Measurements from ENCODE around the gene RREB1. TPM values are rescaled to one million over a fixed set of nuclear protein-coding genes. Genes with fewer than 3 reads are reported as not detected.

Gene RREB1
- total RNA-seq, 1 donor from 2014 or later = 15.9 TPM

DNA sequence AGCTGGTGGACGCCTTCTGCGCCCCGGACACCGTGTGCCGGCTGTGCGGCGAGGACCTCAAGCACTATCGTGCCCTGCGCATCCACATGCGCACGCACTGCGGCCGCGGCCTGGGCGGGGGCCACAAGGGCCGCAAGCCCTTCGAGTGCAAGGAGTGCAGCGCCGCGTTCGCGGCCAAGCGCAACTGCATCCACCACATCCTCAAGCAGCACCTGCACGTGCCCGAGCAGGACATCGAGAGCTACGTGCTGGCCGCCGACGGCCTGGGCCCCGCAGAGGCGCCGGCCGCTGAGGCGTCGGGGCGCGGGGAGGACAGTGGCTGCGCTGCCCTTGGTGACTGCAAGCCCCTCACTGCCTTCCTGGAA lies 122.5 kb downstream of the RREB1 start:
- TF ChIP-seq, protein P1, sequence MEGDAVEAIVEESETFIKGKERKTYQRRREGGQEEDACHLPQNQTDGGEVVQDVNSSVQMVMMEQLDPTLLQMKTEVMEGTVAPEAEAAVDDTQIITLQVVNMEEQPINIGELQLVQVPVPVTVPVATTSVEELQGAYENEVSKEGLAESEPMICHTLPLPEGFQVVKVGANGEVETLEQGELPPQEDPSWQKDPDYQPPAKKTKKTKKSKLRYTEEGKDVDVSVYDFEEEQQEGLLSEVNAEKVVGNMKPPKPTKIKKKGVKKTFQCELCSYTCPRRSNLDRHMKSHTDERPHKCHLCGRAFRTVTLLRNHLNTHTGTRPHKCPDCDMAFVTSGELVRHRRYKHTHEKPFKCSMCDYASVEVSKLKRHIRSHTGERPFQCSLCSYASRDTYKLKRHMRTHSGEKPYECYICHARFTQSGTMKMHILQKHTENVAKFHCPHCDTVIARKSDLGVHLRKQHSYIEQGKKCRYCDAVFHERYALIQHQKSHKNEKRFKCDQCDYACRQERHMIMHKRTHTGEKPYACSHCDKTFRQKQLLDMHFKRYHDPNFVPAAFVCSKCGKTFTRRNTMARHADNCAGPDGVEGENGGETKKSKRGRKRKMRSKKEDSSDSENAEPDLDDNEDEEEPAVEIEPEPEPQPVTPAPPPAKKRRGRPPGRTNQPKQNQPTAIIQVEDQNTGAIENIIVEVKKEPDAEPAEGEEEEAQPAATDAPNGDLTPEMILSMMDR (conservative IDR thresholded peaks at IDR 0.05; ENCODE audit: low read depth, low read length) = no peak
- no peak for DNase-seq (ENCODE audit: low read depth)
- no peak overlapping the region for H3K4me3 ChIP-seq (ENCODE audit: low read depth, low read length)

DNA sequence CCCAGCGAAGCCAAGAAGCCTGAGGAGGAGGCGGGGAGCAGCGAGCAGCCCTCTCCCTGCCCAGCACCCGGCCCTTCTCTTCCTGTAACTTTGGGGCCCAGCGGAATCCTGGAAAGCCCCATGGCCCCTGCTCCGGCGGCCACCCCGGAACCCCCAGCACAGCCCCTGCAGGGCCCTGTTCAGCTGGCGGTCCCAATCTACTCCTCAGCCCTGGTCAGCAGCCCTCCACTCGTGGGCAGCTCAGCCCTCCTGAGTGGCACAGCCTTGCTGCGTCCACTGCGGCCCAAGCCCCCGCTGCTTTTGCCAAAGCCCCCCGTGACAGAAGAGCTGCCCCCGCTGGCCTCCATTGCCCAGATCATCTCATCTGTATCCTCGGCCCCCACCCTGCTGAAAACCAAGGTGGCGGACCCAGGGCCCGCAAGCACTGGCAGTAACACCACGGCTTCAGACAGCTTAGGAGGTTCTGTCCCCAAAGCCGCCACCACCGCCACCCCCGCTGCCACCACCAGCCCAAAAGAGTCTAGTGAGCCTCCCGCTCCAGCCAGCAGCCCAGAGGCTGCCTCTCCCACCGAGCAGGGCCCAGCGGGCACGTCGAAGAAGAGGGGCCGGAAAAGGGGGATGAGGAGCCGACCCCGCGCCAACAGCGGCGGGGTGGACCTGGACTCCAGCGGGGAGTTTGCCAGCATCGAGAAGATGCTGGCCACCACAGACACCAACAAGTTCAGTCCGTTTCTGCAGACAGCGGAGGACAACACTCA lies 123.4 kb downstream of the RREB1 start:
- no peak for DNase-seq (ENCODE audit: low read depth)
- TF ChIP-seq, protein P1 (conservative IDR thresholded peaks at IDR 0.05; ENCODE audit: low read depth, low read length) = no peak
- no peak overlapping the region for H3K4me3 ChIP-seq (ENCODE audit: low read depth, low read length)

DNA sequence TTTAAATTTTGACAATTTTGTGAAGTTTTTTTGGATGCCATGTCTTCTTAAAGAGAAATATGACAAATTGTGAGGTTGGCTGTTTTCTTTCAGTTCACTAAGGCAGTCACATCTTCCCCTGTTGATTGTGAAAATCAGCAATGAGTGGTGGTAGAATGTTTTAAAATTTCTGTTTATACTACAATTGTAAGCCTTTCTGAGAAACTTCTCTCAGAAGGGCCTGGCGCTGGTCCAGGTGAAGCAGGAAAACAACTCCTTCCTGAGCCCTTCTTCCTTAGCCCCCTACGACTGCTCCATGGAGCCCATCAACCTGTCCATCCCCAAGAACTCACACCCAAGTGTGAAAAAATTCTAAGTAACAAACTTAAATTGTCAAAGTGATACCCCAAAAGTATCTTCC lies 124.6 kb downstream of the RREB1 start:
- no peak for DNase-seq (ENCODE audit: low read depth)
- TF ChIP-seq, protein P1 (conservative IDR thresholded peaks at IDR 0.05; ENCODE audit: low read depth, low read length) = no peak
- H3K4me3 ChIP-seq (ENCODE audit: low read depth, low read length) = no peak overlapping the region

DNA sequence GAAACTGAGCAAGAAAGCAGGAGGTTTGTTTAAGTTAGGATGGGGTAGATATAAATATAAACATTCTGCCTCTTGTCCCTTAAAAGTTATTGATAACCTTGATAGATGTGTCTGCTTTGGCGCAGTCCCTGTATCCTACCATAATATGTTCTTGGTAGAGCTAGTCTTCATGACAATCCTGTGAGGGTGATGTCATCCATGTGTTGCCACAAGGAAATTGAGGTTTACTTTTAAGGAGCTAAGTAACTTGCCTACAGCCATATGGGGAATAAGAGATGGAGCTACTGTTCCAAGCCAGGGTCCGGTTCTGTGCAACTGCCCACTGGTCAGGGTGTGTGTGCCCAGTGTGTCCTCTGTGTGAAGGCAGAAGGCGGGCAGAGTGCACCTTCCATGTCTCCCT lies 126.8 kb downstream of the RREB1 start:
- DNase-seq (ENCODE audit: low read depth) = no peak
- TF ChIP-seq, protein P1 (conservative IDR thresholded peaks at IDR 0.05; ENCODE audit: low read depth, low read length) = no peak

DNA sequence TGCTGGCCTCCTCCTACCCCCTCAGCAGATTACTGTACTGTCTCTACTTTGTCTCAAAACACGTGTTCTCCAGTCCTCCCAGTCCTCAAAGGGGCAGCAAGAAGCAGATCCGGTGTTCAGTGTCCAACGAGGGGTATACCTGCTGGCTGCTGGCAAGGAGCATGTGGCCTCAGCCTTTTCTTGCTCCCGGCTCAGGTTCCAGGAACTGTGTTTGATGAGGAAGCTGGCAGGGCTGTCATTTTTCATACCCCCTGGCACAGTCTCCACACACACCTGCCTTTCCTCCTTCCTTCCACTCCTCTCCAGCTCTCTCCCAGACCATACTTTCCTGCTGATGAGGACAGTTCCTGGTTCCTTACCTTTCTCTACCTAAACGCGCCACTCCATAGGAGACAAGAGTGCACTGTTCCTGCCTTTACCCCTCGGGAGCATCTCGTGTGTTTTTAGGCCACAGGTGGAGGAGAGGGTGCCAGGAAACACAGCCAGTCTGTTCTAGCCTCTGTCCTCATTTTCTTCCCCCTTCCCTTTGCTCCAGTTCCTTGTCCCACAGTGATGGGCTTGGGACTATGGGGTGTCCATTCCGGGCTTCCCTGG lies 128.0 kb downstream of the RREB1 start:
- DNase-seq (ENCODE audit: low read depth) = no peak
- TF ChIP-seq, protein P1 (conservative IDR thresholded peaks at IDR 0.05; ENCODE audit: low read depth, low read length) = no peak
- H3K4me3 ChIP-seq (ENCODE audit: low read depth, low read length) = no peak overlapping the region

More for the DNA sequence above, 126.8 kb downstream of the RREB1 start:
- H3K4me3 ChIP-seq (ENCODE audit: low read depth, low read length) = no peak overlapping the region

DNA sequence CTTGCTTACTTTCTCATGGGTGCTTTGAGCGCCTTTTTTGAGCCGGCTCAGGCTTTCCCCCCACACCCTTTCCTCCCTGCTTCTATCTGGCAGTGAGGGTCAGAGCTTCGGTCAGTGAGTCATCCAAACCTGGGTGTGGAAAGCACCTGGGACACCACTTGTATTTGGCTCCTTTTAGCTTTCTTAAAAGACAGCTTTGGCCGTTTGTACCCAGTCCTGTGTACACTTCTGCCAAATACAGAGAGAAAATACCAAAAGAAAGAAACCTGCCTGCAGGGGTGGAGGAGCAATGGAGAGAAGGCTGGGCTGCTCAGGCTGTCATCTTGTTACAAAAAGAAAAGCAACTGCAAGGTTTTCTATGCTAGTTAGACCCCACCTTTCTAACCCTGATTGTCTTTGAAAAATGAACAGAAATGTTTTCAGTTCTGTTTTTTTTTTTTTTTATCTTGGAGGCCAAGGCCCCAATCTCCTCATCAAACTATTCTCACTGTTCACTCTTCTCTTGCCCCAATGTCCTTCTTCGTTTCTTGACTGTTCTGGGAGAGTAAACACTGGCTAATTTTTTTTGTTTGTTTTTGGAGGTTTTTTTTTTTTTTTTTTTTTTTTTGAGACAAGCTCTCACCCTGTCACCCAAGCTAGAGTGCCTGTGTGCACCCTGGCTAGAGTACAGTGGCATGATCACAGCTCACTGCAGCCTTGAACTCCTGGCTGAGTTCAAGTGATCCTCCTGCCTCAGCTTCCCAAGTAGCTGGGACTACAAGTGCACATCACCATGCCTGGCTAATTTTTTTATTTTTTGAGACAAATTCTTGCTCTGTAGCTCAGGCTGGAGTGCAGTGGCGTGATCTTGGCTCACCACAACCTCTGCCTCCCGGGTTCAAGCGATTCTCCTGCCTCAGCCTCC lies 128.8 kb downstream of the RREB1 start:
- TF ChIP-seq, protein P1 (conservative IDR thresholded peaks at IDR 0.05; ENCODE audit: low read depth, low read length) = no peak
- DNase-seq (ENCODE audit: low read depth) = no peak
- no peak overlapping the region for H3K4me3 ChIP-seq (ENCODE audit: low read depth, low read length)
